GM18498 (cell line): ENCODE measurements around the gene KCND1.

ENCODE experiments used
- ATAC-seq: cut with Tn5 transposase; IDR thresholded peaks from one replicate; pipeline ENCODE4 v1.9.1; 2021; ENCODE audit warnings: mild to moderate bottlenecking, moderate library complexity; ENCODE audit not compliant: unreplicated experiment

KCND1 gene

DNA sequence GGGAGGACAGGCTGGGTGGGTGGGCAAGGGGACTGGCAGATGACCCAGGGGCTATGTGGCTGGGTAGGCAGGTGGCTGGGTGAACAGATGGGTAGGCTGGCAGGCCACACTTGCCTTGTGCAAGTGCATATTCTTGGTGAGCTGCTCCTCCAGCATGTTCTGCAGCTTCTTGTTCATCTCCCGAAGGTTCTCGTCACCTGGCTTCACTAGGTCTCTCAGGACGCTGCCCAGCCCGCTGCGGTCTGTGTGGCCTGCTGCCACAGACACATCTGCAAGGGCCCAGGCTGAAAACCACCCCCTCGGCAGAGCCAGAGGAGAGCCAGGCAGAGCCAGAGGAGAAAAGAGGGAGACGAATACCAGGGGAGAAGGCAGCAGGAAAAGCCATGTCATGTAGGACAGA is 3.4 kb upstream of the KCND1 start:
- no peak for ATAC-seq

DNA sequence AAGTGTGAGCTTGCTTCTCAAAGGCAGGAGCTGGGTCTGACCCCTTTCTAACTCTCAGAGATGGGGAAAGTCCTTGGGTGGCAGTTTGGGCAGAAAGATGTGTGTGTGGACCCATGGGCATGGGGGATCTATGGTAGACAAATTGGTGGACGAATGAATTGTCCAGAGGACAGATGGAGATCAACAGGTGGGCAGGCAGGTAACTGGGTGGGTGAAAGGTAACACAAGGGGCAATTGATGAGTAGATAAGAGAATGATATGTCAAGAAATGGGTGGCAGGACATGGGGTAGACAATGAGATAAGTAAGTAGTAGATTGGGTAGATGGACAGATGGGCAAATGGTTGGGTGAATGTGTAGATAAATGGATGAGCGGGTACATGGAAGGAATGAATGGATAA is 2.9 kb upstream of the KCND1 start:
- ATAC-seq, result no peak

DNA sequence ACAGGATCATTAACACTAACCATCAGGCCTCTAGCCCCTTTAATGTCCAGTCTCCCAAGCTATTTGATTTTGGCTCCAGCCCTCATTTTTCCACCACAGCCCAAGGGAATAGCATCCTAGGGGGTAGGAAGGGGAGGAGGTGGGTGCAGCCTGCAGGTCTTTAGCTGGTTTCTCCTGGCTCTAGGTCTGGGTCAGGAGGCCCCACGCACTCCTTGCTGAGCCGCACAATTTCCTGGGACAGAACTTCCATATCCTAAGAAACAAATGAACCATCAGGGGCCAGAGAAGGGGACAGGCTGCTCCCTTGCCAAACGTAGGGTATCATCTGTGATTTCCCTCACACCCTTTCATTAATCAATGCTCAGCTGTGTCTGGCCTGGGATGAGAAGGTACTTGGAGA is 2.4 kb upstream of the KCND1 start:
- ATAC-seq, result no peak

DNA sequence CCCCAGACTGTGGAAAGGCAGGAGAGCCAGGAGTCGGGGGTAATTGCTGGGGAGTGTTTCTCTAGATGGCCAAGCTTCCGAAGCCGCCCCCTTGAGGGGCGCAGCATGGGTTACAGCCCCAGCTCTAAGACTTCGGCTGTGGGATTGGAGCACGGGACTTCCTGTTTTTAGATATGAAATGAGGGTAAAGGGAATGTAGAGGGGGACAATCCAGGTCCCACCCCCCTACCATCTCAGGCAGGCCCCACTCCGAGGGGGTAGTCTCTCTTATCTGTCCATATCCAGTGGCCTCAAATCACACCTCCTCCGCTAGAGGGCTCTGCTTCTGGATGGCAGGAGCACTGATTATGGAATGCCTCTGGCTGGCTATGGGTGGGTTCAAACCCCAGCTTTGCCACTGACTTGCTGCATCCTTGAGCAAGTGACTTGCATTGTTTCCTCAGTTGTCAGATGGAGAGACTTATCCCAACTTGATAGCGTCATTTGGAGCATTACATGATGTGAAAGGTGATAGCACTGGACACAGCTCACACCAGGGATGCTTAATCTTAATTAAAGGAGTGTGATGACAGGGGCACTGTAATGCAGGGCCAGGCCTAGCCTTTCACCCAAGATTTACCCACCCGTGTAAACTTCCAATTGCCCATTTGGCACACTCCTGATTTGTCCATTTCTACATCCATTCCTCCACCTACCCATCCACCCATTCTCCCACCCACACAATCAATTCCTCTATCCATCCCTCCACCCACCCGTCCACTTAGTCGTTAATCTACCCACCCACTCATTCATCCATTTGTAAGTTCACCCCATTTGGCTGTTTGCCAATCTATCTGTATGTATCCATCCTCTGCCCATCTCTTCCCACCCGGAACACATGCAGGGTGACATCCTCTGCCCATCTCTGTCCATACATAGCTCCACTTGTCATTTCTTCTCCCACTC is 848 bp upstream of the KCND1 start:
- ATAC-seq, result no peak

DNA sequence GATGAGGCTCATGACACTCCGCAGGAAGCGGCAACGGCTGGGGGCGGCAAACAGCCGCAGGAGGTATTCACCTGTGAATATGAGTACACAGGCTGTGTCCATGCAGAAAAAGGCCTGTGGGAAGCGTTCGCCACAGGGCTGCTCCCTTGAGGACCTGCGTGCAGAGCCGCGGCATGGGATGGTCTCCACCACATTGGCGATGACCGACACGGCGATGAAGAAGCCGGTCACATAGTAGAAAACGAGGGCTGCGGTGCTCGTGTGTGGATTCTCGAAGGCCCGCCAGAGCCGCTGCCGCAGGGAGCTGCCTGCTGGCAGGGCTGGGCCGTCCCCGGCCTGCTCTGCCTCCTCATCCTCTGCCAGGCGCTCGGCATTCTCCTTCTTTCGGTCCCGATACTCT is 2.2 kb downstream of the KCND1 start:
- no peak for ATAC-seq

DNA sequence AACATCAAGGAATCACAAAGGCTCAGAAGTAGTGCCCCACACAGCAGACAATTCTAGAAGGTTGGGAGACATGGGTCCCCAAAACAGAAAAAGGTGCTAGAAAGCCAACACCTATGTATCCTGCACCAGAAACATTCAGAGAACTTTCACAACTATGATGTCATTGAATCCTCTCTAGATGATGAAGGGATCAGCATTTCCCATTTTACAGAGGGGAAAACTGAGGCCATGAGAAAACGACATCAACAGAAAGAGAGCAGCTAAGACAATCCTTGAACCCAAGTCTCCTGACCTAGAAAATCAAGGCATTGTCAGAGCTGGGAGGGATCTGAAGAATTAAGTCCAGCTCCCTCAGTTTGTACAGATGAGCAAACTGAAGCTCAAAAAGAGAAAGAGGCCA is 3.3 kb downstream of the KCND1 start:
- no peak for ATAC-seq

DNA sequence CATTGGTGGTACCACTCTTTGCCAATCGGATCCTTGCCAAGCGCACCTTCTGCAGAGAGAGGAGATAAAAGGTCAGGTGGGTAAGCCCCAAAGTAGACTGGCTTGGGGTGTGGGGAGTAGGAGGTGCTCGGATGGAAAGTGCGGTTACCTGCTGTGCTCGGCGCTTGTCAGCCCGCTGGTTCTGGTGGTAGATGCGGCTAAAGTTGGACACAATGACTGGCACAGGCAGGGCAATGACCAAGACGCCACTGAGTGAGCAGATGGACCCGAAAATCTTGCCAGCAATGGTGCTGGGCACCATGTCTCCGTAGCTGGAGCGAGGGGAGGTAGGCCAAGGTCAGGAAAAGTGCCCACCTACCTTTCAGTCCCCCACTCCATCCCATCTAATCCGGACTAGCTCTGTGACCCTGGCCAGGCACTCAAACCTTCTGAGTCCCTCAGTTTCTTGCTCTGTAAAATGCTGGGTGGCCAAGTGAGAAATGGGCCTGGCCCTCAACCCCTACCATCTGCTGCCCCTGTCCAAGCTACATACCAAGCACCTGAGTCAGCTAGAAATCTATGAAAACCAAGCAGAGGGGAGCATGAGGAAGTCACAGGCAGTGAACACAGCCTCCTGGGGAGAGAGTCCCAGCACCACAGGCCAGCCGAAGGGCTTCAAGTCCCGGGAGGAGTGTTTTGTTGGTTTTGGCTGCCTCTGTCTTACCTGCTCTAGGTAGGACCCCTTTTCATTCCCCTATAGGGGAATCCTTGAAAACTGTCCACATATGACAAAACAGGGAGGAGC is 4.7 kb downstream of the KCND1 start:
- no peak for ATAC-seq

DNA sequence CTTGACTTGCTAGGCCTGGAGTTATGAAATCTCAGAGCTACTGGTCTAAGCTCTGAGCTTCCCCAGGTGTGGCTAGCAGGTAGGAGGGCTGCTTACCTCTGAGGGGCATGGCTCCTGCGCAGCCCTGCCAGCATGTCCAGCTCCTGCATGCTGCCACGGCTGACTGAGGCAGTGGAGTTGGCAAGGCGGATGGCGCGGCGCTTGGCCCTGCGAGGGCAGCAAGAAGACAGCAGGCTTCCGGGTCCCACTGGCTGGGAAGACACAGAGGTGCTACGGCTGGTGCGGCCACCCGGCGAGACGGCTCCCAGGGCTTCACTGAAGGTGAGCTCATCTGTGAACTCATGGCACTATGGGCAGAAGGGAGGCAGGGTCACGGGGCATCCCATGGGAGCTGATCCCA is 5.7 kb downstream of the KCND1 start:
- ATAC-seq, result no peak

DNA sequence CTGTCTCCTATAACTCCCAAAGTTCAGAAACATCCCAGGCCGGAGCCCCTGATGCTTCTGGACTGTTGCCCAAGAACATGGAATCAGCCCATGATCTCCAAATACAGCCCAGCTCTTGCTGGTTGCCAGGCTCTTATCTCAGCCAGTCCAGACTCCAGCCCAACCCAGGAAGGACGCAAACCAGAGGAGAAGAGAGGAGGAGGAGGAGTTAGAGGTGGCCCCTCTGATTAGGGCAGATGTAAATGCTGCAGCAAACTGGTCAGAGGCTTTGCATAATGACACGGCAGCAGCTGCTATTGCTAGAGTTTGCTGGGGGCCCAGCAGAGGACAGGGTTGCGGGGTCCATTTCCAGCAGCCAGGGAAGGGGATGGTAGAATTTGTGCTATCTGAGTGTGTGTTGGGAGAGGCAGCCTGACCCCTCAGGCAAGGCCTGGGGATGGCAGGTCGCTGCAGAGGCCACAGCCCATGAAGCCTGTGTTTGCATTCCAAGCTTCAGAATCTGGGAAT is 10.0 kb downstream of the KCND1 start:
- ATAC-seq, result no peak

DNA sequence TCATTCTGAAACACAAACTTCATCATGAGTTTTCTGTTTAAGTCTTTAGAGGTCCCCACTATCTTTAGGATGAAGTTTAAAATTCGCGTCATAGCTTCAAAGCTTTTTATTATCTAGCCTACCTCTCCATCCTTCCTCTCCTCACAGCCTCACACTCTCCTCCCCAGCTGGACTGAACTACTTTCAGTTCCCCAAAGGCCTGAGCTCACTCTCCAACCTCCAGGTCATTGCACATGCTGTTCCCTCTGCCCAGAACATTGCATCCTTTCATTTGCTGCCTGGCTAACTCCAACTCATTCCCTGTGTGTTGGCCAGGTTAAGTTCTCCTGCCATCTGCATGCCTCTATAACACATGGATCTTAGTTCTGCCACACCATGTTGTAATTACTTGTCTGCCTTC is 11.4 kb downstream of the KCND1 start:
- ATAC-seq, result no peak

DNA sequence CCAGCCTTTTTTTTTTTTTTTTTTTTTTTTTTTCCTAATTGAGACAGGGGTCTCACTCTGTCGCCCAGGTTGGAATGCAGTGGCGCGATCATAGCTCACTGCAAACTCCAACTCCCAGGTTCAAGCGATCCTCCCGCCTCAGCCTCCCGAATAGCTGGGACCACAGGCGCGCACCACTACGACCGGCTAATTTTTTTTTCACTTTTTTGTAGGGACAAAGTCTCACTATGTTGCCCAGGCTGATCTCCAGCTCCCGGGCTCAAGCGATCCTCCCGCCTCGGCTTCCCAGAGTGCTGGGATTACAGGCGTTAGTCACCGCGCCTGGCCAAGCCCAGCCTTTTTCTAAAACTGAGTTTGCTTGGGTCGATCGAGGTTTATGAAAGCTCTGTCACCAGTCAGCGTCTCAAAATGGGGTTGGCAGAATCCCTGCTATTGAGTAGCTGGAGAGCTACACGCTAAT is 13.0 kb downstream of the KCND1 start:
- ATAC-seq, result no peak

DNA sequence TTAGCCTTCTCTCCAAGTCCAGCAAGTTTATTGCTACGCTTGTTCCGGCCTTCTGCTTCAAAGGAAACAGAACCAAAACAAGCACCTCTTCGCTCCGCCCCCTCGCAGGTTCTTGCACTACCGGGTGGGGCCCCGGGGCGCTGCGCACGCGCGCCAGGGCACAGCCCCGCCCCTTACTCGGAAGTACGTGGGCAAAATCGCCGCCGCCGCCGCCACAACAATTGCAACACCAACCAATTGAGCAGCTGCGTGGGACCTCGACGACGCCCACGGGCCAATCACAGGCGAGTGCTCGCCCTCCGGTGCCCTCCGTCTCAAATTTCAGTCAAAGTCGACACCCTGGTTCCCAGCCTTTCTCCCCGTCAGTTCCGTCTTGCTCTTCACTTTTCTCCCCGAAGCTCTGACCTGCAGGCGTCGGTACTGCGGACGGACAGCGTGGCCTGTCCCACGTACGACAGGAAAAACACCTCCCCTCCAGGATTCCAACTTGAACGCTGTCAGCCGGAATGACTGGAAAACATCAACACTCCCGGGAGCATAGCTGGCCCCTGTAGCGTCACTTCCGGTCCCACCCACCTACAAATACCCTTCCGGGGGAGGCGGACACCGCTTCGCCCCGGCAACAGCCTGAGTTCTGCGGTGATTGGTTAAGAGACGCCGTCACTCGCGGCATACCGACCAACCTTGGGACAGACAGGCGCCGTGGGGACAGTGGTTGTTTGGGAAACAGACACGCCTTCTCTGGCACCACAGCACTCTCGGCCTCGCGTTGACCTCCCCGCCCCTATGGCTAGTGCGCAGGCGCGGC is 13.6 kb downstream of the KCND1 start:
- peak; percentile 88 for ATAC-seq

DNA sequence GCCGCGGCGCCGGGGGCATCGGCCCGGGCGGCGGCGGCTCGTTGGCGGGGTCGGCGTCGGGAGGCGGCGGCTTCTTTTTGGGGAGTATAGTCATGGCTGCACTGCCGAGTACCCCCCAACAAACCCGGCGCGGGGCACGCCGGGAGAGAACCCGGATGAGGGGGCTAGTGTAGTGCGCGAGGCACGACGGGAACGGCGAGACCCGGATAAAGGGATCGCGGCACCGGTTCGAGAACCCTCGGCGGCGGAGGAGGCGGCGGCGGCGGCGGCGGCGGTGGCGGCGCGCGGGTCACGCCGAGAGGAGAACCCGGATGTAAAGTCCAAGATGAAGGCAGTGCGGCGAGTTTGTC is 14.2 kb downstream of the KCND1 start, which contains the start of gene OTUD5:
OTUD5 (minus strand) TSS at position 131 of the 350 bp plus-strand sequence; CDS start at position 94, 37 bp downstream.
- ATAC-seq, result peak; percentile 39

DNA sequence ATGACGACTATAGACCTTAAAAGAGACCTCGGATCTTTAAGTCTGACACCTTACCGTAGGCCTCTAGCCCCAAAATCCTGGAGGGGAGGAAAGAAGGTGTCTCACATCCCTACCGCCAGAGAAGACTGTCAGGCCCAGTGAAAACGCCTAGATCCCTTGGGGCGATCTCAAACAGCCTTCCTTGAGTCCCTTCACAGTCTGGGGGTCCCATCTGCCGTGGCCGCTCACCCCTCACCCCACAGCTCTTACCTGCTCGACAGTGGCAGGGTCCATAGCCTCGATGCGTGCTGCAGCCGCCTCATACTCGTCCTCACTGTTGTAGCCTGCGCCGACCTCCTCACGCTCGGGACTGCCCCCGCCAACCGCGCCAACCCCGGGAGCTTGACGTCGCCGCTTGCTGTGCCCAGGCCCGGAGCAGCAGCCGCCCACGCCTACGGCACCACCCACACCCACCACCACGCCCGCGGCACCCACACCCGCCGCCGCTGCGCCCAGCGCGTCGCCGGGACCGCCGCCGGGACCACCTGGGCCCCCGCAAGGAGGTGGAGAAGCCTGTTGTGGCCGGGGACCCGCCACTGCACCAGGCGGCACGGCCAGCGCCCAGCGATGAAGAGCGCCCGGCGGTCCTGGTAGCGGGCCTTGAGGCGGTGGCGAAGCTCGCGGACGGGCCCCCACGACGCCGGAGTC is 14.8 kb downstream of the KCND1 start:
- peak; percentile 2 for ATAC-seq

DNA sequence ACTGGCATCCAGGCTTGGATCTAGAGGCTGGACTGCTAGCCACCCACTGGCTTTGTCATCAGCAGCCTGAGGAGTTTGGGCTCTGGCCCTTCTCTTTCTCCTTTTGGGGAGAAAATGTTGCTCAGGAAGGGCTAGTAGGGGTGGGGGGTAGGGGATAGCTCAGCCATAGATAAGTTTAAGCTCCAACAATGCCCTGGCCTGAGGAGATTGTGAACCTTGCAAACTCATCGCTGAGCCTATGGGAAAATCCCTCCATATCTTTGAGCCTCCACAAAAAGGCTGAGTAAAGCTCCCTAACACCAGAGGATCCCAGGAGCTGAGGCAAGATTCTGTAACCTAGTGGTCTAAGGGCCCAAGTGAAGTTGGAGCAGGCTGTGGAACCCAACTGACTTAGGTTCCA is 23.1 kb downstream of the KCND1 start:
- ATAC-seq, result no peak

DNA sequence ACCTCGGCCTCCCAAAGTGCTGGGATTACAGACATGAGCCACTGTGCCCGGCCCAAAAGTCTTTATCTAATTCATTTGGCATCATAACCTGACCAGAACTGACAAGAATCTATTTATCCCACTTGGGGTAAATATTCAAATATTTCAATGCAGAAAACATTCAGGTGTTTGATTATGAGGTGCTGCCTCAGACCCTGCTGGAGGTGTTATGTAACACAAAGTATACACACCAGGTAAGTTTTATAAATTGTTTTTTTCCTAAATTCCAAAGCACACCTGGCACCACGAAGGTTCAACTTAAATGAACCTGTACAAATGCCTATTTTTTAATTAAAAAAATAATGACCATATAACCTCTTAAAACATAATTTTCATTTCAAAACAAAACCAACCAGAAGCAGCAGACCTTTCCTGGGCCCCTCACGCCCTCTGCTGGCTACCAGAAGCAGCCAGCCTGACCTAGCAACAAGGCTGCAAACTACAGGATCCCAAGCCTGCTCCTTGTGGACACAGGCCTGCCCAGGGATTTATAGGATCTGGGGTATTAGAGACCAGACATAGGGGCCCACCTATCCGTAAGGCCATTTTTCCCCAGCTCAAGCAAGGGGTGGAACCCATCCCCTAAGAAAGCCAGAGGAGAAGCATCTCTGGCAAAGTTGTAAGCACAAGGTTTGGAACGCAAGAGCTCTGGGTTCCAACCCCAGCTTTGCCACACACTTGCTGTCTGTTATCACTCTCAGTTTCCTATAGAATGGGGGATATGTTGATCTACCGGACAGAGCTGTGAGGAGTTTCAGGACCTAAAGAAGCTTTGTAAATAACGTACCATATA is 25.9 kb downstream of the KCND1 start:
- ATAC-seq, result no peak

DNA sequence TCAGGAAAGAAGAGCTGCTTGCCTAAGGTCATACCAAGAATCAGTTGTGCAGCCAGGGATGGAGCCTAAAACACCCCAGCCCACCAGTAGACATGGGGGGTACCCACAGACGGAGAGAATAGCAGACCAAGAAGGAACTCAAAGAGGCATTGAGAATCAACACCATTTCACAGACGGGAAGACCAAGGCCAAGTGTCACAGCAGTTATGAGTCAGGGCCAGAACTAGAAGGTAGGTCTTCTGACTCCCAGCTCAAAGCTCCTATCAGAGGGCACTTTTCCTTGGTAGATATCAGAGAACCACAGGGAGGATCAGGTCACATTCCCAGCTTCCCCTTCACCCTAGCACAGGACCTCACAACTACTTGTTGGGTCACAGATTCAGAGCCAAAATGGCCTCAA is 28.7 kb downstream of the KCND1 start:
- no peak for ATAC-seq

DNA sequence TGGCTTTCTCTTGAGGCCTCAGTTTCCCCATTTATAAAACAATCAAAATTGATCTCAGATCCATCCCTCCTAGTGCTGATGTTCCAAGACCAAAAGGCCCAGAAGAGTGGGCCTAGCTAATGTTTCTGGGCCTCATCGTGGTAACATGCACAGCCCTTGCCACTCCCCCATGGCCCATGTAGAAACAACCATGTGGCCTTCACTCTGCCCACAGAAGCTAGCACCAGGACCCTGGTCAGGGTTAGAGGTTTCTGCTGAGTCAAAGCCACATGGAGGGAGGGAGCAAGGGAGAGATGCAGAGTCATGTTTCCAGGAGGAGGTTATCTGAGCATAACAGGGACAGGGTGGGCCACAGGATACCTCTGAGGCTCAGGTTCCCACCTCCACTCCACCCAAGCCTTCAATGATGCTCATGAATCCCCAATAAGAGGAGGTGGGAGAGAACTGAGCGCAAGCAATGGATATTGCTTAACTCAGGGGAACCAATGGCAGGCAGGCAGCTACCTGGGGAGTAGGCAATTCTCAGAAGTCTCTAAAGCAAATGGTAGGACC is 31.2 kb downstream of the KCND1 start:
- no peak for ATAC-seq
